ENCODE data around the gene NPIPB2.
"Not testable (repeated sequence)": the region's sequence is repeated elsewhere in the genome, so short reads cannot be mapped to it uniquely, and the experiment has no call there.

DNA sequence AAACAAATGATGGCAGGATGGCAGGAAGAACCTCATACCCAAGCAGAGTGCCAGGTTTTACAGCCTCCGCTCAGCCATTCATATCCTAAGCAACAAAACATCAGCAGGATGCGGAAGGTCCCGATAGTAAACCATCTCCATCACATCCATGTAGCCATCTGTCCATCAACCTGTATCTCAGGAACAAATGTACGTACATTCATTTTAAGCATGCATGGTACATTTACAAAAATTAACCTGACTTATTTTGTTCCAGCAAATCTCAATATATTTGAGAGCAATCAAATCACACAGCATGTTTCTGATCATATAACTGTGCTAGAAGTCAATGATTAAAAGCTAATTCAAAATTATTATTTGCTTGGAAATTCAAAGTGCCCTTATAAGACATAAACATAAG lies at the start of gene NPIPB2:
- TF ChIP-seq, protein P1, sequence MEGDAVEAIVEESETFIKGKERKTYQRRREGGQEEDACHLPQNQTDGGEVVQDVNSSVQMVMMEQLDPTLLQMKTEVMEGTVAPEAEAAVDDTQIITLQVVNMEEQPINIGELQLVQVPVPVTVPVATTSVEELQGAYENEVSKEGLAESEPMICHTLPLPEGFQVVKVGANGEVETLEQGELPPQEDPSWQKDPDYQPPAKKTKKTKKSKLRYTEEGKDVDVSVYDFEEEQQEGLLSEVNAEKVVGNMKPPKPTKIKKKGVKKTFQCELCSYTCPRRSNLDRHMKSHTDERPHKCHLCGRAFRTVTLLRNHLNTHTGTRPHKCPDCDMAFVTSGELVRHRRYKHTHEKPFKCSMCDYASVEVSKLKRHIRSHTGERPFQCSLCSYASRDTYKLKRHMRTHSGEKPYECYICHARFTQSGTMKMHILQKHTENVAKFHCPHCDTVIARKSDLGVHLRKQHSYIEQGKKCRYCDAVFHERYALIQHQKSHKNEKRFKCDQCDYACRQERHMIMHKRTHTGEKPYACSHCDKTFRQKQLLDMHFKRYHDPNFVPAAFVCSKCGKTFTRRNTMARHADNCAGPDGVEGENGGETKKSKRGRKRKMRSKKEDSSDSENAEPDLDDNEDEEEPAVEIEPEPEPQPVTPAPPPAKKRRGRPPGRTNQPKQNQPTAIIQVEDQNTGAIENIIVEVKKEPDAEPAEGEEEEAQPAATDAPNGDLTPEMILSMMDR (IDR thresholded peaks at IDR 0.05): not testable (repeated sequence)
- TF ChIP-seq POLR2AphosphoS5, EP300 (IDR thresholded peaks at IDR 0.05): not testable (repeated sequence)
